GM11168 (cell line): ENCODE measurements around the gene PCNX2.
"Not testable (repeated sequence)": the region's sequence is repeated elsewhere in the genome, so short reads cannot be mapped to it uniquely, and the experiment has no call there.

ENCODE experiments used
- in situ Hi-C: fragments of 300-500 bp; cut with MboI; formaldehyde crosslinking; loops from one replicate; pipeline ENCODE4 v1.12.0; 2022; ENCODE audit warnings: low sequenced_read_pairs; ENCODE audit not compliant: unreplicated experiment

Gene PCNX2

DNA sequence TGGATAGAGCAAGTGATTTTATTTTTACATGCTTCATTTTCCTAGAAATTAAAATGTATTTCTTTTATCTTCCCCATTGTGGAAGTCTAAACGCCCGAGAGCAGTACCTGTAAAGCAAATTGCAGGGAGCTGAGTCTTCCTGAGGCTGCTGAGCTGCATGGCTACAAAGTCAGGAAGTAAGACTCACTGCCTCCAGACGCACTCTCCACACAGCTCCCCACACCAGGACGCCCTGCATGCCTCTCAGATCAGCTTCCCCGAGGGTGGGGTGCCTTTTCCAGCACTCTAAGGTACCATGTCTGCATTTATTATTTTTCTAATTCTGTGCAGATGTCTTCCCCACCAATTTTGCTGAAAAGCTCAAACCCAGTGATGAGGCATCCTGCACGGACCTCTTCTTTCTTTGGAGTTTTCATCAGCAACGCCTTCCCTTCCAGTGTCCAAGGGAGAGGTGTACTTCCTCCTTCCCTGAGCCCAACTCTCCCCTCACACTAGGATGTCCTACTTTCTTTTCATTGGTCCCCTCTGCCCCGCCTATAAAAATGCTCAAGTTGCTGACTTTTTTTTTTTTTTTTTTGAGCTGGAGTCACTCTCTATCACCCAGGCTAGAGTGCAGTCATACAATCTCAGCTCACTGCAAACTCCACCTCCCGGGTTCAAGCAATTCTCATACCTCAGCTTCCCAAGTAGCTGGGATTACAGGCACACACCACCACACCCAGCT, 114.7 kb downstream of the PCNX2 start:
- in situ Hi-C loops: no loop called here

DNA sequence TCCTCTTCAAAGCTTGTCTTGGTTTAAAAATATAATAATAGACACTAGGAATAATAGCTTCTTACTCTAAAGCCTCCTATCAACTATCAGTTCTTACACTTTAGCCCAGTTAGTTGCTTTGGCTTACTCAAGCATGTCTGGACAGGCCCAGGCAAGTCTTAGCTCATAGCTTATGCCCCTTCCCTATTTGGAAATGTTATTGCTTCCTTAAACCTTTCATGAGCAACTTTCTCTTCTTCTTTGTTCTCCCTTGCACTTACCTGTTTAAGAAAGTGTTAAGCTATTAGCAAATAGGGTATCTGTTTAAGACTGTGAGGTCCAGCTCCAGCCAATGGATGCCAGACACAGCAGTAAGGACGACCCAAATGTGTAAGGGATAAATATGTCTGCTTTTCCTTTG, 115.9 kb downstream of the PCNX2 start:
- in situ Hi-C loops: not testable (repeated sequence)

DNA sequence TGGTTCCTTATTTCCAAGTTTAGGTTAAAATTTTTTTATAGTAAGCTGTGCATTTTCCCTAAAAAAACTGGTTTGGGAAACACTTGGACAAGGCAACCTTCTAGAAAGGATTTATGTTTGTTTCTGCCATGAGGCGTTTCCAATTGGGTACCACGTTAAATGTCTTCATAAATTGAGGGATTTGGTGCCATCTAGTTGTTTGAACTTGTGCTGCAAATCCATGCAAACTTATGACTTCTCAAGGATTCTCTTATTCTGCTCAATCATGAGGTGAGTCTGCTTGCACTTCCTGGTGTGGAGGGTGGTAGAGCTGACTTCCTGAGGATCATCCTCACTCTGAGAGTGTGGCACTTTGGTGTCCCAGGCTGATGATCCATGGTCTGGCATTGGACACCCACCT, 123.3 kb downstream of the PCNX2 start:
- in situ Hi-C loops: no loop called here

DNA sequence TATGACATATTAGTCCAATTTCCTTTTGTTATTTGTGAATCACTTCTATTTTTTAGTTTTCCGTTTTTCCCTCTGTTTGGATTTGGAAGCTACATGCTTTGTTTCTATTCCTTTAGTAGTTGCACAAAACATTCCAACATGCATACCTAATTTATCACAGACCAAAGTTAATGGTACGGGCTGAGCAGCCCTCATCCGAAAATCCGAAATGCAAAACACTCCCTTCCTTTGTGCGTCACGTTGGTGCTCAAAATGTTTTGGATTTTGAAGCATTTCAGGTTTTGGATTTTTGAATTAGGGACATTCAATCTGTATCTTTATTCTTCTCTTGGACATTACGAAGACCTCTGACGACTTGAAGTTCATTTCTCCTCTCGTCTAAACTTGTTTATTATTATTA, 124.8 kb downstream of the PCNX2 start:
- in situ Hi-C loops: no loop called here

DNA sequence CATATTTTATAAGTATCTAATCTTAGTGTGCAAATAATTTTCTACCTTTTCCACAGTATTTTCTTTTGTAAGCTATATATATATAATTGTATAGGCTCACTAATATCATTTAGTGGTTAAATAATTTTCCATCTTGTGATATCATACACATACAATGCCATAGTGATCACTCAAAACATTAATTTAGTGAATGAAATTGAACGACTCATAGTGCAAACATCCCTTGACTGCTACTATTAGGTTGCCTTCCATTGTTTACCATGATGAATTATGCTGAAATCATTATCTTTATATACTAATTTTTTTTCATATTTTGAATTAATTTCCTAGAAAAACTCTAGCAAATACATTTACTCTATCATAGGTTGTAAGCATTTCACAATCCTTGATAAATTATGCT, 127.1 kb downstream of the PCNX2 start:
- in situ Hi-C loops: no loop called here

DNA sequence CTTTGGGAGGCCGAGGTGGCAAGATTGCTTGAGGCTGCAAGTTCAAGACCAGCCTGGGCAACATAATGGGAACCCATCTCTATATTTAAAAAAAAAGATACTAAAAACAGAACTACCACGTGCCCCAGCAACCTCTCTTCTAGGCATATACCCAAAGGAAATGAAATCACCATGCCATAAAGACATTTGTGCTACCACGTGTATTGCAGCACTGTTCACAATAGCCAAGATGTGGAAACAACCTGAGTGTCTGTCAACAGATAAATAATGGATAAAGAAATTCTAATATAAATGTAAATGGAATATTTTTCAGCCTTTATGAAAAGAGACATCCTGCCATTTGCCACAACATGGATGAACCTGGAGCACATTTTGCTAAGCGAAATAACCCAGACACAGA, 128.6 kb downstream of the PCNX2 start:
- in situ Hi-C loops: no loop called here

DNA sequence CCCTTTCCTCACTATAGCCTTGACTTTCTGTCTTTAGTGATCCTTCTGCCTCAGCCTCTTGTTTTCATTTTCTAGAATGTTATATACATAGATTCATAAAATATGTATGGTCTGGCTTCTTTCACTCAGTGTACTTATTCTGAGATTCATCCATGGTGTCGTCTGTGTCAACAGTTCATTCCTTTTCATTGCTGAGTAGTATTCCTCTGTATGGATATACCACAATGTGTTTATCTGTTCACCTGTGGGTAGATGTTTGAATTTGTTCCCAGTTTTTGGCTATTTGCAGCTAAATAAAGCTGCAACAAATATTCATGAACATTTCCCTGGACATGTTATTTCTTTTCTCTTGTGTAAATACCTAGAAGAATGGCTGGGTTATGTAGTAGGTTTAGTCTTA, 131.8 kb downstream of the PCNX2 start:
- in situ Hi-C loops: no loop called here

DNA sequence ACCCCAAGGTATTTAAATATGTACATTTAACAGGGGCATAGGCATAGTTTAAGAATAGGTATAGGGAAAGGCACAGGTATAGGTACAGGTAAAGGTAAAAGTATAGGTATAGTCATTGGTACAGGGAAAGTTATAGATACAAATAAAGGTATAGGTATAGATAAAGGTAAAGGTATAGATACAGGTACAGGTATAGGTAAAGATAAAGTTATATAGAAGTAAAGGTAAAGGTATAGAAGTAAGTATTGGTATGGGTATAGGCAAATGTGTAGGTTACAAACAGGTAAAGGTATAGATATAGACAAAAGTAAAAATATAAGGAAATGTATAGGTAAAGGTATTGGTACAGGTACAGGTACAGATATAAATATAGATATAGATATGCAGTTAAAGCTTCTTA, 137.2 kb downstream of the PCNX2 start:
- in situ Hi-C loops: no loop called here

DNA sequence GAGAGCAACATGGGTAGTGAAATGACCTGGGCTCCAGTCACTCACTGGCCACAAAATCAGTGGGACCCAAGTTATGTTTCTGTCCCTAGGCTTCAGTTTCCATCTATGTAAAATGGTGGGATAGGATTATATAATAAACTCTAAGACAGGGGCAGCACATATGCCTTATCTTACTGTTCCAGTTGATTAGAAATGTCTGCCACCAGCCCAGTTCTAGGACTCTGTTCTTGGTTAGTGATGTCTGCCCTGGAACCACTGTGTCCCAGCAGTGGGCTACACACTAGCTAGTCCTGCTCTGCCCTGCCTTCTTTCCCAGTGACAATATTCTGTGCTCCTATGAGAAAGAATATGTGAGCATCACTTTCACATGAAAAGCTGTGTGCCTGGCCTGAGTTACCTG, 138.3 kb downstream of the PCNX2 start:
- in situ Hi-C loops: no loop called here

DNA sequence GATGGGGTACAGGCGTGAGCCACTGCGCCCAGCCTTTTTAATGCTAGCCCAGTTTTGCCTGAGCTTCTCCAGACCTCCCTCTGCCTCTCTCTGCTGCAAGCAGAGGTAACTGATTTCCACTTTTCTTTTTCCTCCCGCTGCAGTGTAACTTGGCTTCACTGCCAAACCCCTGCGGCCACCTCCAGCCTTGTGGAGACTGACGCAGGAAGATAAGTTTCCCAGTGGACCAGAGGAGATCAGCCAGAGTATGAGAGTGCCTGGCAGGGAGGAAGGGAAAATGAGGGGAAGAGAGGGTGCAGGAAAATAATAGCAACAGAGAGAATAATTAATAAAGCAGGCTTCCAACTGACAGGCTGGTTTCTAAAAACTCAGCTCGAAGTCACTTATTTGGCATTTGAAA, 143.7 kb downstream of the PCNX2 start:
- in situ Hi-C loops: no loop called here

DNA sequence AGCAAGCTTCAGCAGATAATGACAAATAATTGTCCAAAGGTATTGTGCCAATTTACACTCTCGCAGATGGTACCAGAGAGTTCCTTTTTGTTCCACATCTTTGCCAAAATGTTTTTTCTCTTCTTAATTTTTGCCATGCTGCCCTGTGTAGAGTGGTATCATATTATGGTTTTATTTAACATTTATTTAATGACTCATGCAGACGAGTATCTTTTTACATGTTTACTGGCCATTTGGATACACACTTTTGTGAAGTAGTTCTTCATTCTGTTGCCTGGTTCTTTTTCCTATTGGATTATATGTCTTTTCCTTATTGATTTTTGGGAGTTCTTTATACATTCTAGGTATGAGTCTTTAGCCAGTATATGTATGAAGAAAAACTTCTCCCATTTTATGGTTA, 151.1 kb downstream of the PCNX2 start:
- in situ Hi-C loops: no loop called here

DNA sequence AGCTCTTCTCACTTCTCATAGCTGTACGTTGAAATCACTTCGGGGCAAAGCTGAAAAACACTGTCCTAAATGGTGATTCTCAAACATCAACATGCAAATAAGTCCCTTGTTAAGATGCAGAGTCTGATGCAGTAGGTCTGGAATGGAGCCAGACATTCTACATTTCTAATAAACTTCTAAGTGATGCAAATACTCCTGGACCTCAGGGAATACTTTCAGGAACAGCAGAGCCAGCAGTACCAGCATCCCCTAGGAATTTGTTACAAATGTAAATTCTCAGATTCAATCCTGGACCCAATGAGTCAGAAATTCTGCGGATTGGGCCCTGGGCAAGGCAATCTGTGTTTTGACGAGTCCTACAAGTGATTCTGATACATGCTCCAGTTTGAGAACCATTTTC, 152.3 kb downstream of the PCNX2 start:
- in situ Hi-C loops: no loop called here

DNA sequence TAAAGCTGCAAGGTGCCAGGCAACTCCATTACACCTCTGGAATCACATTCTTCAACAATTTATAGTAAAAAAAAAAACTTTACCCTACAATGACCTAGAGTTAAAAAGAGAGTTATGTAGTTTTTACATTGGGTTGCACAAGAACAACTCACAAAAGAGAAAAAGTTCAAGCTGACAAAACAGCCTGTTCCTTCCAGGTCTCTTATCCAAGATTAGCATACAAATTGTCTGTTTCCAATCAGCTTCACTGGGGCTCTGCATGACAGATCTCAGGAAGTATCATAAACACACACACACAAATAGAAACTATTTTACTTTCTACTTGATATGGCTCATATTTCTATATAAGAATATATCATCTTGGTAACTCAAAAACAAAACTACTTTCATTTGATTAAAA, 154.6 kb downstream of the PCNX2 start:
- in situ Hi-C loops: no loop called here

DNA sequence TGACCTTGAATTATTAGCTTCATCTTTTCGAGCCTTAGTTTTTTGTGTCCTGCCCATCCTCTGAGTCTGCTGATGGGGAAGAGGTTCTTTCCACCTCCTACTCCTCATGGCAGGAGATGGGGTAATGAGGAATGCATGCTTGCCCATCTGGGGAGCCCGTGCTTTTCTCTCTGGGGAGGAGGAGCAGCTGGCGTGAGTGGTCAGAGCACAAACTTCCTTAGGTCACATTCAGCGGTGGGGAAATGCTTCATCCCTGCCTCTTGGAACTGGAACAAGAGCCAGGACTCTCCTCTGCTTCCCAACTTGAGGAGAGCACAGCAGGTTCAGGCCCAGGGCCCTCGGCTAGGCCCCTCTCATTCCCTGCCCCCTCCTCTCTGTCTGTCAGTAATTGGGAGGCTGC, 155.0 kb downstream of the PCNX2 start:
- in situ Hi-C loops: no loop called here

DNA sequence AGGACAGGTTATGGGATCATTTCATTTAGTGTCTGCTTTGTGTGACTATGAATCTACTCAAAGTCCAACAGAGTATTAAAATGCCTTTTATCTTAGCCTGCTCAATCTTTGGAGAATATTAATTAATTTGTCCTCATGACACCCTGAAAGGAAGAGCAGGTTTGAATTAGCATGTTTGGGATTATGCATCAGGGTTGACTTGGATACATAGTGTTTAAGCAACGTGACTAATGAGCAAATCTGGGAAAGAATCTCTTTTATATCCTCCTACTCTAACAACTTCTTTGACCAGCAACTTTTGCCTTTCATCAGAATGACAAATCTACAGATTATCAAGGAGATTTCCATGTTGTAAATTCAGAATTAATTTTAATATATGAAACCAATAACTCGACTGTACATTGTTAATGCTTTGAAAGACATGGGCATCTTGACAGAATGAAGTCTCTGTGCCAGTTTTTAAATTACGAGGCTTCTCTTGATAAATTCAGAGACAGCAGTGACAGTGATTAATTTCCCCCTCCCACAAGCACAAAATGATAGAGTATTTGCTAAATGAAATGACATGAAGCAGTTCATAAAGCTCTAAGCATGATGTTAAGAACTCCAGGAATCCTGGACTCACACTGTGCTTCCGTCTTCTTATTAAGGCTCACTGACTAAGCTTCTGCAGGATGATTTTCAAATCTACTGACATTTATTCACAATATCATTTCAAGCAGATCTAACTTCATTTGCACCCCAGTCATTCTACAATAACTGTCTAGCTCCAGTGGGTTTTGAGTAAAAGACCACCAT, 156.5 kb downstream of the PCNX2 start:
- in situ Hi-C loops: no loop called here

DNA sequence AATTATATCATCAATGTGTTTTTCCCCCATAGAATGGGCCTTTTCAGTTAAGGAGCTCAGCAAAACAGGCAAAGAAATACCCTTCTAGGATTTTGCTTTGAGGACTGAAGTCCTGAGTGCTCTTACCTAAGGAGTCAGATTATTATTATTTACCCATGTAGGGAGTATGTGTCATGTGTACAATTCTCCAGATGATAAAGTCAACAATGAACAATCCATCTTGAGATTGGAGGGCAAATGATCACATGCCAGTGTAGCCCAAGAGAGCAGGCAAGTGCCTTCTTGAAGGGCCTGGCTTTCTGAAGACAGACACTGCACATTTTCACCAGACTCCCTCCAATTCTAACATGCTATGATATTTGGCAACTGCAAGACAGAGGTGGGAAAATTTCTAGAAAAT, 159.7 kb downstream of the PCNX2 start:
- in situ Hi-C loops: no loop called here

DNA sequence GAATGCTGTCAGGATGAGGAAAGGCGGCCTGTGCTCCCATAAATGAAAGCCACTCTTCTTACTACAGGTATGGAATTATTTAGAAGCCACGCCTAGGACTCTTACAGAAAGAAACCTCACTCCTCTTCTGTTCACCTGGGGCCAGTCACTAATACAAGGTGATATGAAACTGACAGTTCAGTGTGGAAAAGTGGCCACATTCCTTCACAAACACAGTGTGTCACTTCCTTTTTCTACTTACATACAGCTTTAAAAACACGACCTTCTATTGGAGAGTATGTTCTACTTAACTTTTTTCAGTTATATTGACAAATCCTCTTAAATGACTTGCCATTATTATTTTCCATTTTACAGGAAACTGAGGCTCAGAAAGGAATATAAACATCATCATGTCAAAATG, 163.1 kb downstream of the PCNX2 start:
- in situ Hi-C loops: no loop called here

DNA sequence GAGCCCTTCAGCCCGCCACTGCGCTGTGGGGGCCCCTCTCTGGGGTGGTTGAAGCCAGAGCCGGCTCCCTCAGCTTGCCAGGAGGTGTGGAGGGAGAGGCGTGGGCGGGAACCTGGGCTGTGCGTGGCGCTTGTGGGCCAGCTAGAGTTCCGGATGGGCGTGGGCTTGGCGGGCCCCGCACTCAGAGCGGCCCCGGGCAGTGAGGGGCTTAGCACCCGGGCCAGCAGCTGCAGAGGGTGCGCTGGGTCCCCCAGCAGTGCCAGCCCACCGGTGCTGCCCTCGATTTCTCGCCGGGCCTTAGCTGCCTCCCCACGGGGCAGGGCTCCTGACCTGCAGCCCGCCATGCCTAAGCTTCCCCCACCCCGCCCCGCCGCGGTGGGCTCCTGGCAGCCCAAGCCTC, 166.5 kb downstream of the PCNX2 start:
- in situ Hi-C loops: not testable (repeated sequence)

DNA sequence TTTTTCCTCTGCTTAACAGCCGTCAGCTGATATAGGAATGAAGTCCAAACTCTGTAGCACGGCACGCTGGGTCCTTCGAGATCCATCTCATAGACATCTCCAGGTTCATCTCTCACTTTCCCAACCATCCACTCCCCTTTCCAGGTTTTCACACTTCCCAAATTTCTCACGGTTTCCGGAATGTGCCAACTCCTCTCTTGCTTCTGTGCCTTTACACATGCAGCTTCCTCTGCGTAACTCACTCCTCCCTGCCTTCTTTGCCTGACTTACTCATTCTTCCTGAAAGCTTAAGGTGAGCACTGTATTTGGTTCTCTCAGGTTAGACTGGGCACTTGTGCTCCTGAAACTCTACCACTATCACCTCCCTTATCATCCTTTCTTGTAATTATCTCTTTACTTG, 168.4 kb downstream of the PCNX2 start:
- in situ Hi-C loops: no loop called here

DNA sequence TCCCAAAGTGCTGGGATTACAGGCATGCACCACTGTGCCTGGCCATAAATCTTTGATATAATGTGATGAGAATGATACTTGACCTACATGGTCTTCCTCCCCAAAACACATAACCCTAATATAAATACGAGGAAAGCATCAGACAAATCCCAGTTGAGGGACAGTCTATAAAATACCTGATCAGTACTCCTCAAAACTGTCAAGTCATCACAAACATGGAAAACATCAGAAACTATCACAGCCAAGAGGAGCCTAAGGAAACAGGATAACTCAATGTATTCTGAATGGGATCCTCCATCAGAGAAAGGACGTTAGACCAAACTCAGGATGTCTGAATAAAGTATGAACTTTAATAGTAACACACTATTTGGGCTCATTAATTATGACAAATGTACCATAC, 172.7 kb downstream of the PCNX2 start:
- in situ Hi-C loops: loop anchor here (5.0 kb wide), 1 partner anchor 90 kb away; no protein-coding TSS in a partner anchor

DNA sequence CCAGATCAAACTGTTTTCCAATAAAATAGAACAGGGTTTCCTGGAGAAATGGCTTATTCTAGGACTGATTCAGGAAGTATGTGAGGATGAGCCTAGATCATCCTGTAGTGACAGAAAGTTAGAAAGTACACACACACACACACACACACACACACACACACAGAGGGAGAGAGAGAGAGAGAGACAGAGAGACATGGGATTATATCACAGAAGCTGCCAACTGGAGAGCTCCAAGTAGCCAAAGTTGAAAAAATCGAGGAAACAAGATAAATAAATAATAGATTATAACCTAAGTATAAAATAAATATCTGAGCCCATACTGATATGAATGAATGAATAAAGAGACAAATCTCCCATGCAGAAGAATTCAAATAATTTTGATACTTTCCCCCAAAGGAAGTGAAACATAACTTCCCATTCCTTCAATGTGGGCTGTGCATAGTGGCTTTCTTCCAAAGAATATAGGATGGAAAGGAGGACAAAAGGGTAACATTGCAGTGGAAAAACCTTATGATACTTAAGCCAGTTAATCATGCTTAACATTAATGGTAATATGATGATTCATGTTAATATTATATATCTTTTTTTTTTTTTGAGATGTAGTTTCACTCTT, 173.5 kb downstream of the PCNX2 start:
- in situ Hi-C loops: loop anchor here (5.0 kb wide), 1 partner anchor 90 kb away; no protein-coding TSS in a partner anchor
